Neural cell (in vitro differentiated cells): Measurements from ENCODE around the gene MRPL21. TPM values are rescaled to one million over a fixed set of nuclear protein-coding genes. Genes with fewer than 3 reads are reported as not detected.

Source experiments
- H2AFZ ChIP-seq: fragments of 200-600, 300-800 bp; sonication (generic), shearing (Covaris generic); 2 replicates; pipeline ENCODE4 v1.6.0; 2014; ENCODE audit warnings: low read depth, mild to moderate bottlenecking, antibody characterized with exemption, low read length, moderate library complexity
- H3F3A ChIP-seq: fragments of 200-600 bp; shearing (Covaris generic); 2 replicates; pipeline ENCODE4 v1.6.1; 2016; ENCODE audit warnings: mild to moderate bottlenecking, moderate library complexity, mixed read lengths, antibody characterized with exemption, low read length; ENCODE audit not compliant: insufficient read depth, poor library complexity, severe bottlenecking
- H3K27ac ChIP-seq: fragments of 200-600, 300-800 bp; sonication (generic), shearing (Covaris generic); 2 replicates; pipeline ENCODE4 v1.5.1; 2014; ENCODE audit warnings: mild to moderate bottlenecking, low read length, moderate library complexity
- H3K27me3 ChIP-seq: fragments of 300-800, 200-600 bp; sonication (generic), shearing (Covaris generic); 2 replicates; pipeline ENCODE4 v1.6.0; 2014; ENCODE audit warnings: mild to moderate bottlenecking, low read depth, low read length, moderate library complexity; ENCODE audit not compliant: insufficient read depth
- H3K36me3 ChIP-seq: fragments of 300-800, 200-600 bp; sonication (generic), shearing (Covaris generic); 2 replicates; pipeline ENCODE4 v1.5.1; 2014; ENCODE audit warnings: mild to moderate bottlenecking, antibody characterized with exemption, low read length, moderate library complexity; ENCODE audit not compliant: insufficient read depth
- H3K4me2 ChIP-seq: fragments of 300-800, 200-600 bp; sonication (generic), shearing (Covaris generic); 2 replicates; pipeline ENCODE4 v1.6.0; 2014; ENCODE audit warnings: mild to moderate bottlenecking, low read length
- H3K4me3 ChIP-seq: fragments of 300-800, 200-600 bp; sonication (generic), shearing (Covaris generic); 2 replicates; pipeline ENCODE4 v1.5.1; 2014; ENCODE audit warnings: mild to moderate bottlenecking, low read length, moderate library complexity
- H3K79me2 ChIP-seq: fragments of 200-600 bp; shearing (Covaris generic); replicated peaks from 2 replicates; pipeline ENCODE4 v1.6.0; 2014; ENCODE audit warnings: mild to moderate bottlenecking, low read length, moderate library complexity; ENCODE audit not compliant: insufficient read depth
- H3K9ac ChIP-seq: fragments of 300-800, 200-600 bp; sonication (generic), shearing (Covaris generic); 2 replicates; pipeline ENCODE4 v1.6.1; 2016; ENCODE audit warnings: mild to moderate bottlenecking, low read length, mixed read lengths
- H3K9me2 ChIP-seq: fragments of 200-600 bp; shearing (Covaris generic); 2 replicates; pipeline ENCODE4 v1.6.1; 2016; ENCODE audit warnings: mild to moderate bottlenecking, low read length, mixed read lengths; ENCODE audit not compliant: insufficient read depth
- H3K9me3 ChIP-seq: fragments of 200-600, 300-800 bp; sonication (generic), shearing (Covaris generic); 2 replicates; pipeline ENCODE4 v1.6.1; 2016; ENCODE audit warnings: mild to moderate bottlenecking, mixed run types, low read length, moderate library complexity, mixed read lengths
- H4K20me1 ChIP-seq: fragments of 200-600 bp; shearing (Covaris generic); 2 replicates; pipeline ENCODE4 v1.6.1; 2016; ENCODE audit warnings: mild to moderate bottlenecking, mixed run types; ENCODE audit not compliant: insufficient read depth
- CTCF ChIP-seq: fragments of 450-650 bp; IDR thresholded peaks from 2 replicates; pipeline ENCODE4 v1.5.1; 2014; ENCODE audit warnings: antibody characterized with exemption, mild to moderate bottlenecking, moderate library complexity; ENCODE audit not compliant: poor library complexity, severe bottlenecking
- EP300 ChIP-seq: fragments of 450-650 bp; conservative IDR thresholded peaks from 2 replicates; pipeline ENCODE4 v1.6.1; 2014; ENCODE audit warnings: antibody characterized with exemption, mild to moderate bottlenecking, moderate library complexity; ENCODE audit not compliant: poor library complexity, severe bottlenecking
- EZH2 ChIP-seq: fragments of 200-600, 300-800 bp; shearing (Covaris generic), sonication (generic); IDR thresholded peaks from 2 replicates; pipeline ENCODE4 v1.6.1; 2014; ENCODE audit warnings: antibody characterized with exemption, low read length, borderline replicate concordance, mild to moderate bottlenecking; ENCODE audit not compliant: insufficient read depth, poor library complexity, severe bottlenecking
- MXI1 ChIP-seq: fragments of 450-650 bp; conservative IDR thresholded peaks from 2 replicates; pipeline ENCODE4 v1.6.1; 2014; ENCODE audit warnings: antibody characterized with exemption, mild to moderate bottlenecking; ENCODE audit not compliant: poor library complexity, severe bottlenecking
- POLR2AphosphoS5 ChIP-seq: IDR thresholded peaks from 2 replicates; pipeline ENCODE4 v1.6.1; 2012
- RAD21 ChIP-seq: fragments of 450-650 bp; conservative IDR thresholded peaks from 2 replicates; pipeline ENCODE4 v1.6.1; 2014; ENCODE audit warnings: antibody characterized with exemption, mild to moderate bottlenecking, moderate library complexity
- REST ChIP-seq: IDR thresholded peaks from 2 replicates; pipeline ENCODE4 v1.6.1; 2012; ENCODE audit warnings: borderline replicate concordance
- SMC3 ChIP-seq: fragments of 450-650 bp; conservative IDR thresholded peaks from 2 replicates; pipeline ENCODE4 v1.6.1; 2014; ENCODE audit warnings: antibody characterized with exemption, mild to moderate bottlenecking, moderate library complexity; ENCODE audit not compliant: poor library complexity
- TAF1 ChIP-seq: IDR thresholded peaks from 2 replicates; pipeline ENCODE4 v1.6.1; 2012; ENCODE audit warnings: low read depth
- polyA plus RNA-seq: library from polyadenylated mRNA; depleted of rRNA; stranded (reverse); fragments of >200 nt; gene quantifications from 2 replicates; pipeline ENCODE4 v1.2.3, GENCODE V29; 2014

The MRPL21 gene
- polyA plus RNA-seq, 1 donor from 2014 or later = 139 TPM

GRCh38 chr11:68911731-68912130 lies 8.1 kb upstream of the MRPL21 start:
- H3K9me3 ChIP-seq = no peaks in the 10 kb centered on the region
- H3K4me3 ChIP-seq = no peak overlapping the region
- H3K9ac ChIP-seq = no peak overlapping the region
- H3K9me2 ChIP-seq = no peaks in the 10 kb centered on the region
- no peaks in the 10 kb centered on the region for H4K20me1 ChIP-seq
- no peaks in the 10 kb centered on the region for H3F3A ChIP-seq
- no peak overlapping the region for H3K4me2 ChIP-seq
- no peak for TF ChIP-seq POLR2AphosphoS5
- no peak for TF ChIP-seq EP300
- TF ChIP-seq EZH2 = no peak
- TF ChIP-seq MXI1 = no peak
- TF ChIP-seq RAD21 = no peak
- TF ChIP-seq SMC3 = no peak
- TF ChIP-seq REST = no peak
- no peak for TF ChIP-seq TAF1
- no peak for TF ChIP-seq CTCF
- H3K27ac ChIP-seq = no peak overlapping the region
- H2AFZ ChIP-seq = no peak overlapping the region
- H3K36me3 ChIP-seq = no peaks in the 10 kb centered on the region
- H3K27me3 ChIP-seq = no peaks in the 10 kb centered on the region
- H3K79me2 ChIP-seq = no peaks in the 10 kb centered on the region

- H3K9ac ChIP-seq = no peak overlapping the region
- H3K27ac ChIP-seq = no peak overlapping the region
- no peaks in the 10 kb centered on the region for H3F3A ChIP-seq
- no peaks in the 10 kb centered on the region for H3K9me3 ChIP-seq
- H3K9me2 ChIP-seq = no peaks in the 10 kb centered on the region
- H4K20me1 ChIP-seq = no peaks in the 10 kb centered on the region
- H3K79me2 ChIP-seq = no peaks in the 10 kb centered on the region
- no peak overlapping the region for H2AFZ ChIP-seq
- no peaks in the 10 kb centered on the region for H3K36me3 ChIP-seq
- H3K4me3 ChIP-seq = no peak overlapping the region
- no peaks in the 10 kb centered on the region for H3K27me3 ChIP-seq
- H3K4me2 ChIP-seq = no peak overlapping the region
- TF ChIP-seq SMC3 (no peak), TAF1 (no peak), MXI1 (no peak), RAD21 (no peak), CTCF (no peak), EP300 (no peak), EZH2 (no peak), POLR2AphosphoS5 (no peak), REST (no peak)
Measured at GRCh38 chr11:68910965-68911364, 7.3 kb upstream of the MRPL21 start.
